GM23338 (cell line): Measurements from ENCODE around the gene FARP1. TPM values are rescaled to one million over a fixed set of nuclear protein-coding genes. Genes with fewer than 3 reads are reported as not detected.

Experiments used
- ATAC-seq: fragments of 200-7000 bp; cut with Tn5 transposase; 3 replicates; pipeline ENCODE4 v1.9.1; 2020
- DNase-seq: peaks from one replicate; pipeline ENCODE4 v3.0.0-alpha.2; 2015; ENCODE audit warnings: low spot score
- H2AFZ ChIP-seq: fragments of 200-600 bp; sonication (generic); 2 replicates; pipeline ENCODE4 v1.8.0; 2016; ENCODE audit warnings: antibody characterized with exemption, mild to moderate bottlenecking, moderate library complexity
- H3F3A ChIP-seq: fragments of 200-600 bp; sonication (generic); replicated peaks from 2 replicates; pipeline ENCODE4 v1.8.0; 2017; ENCODE audit warnings: antibody characterized with exemption, mixed run types, low read depth
- H3K27ac ChIP-seq: fragments of 200-600 bp; sonication (generic); 2 replicates; pipeline ENCODE4 v1.6.1; 2016; ENCODE audit warnings: low read depth
- H3K27me3 ChIP-seq: fragments of 200-600 bp; sonication (generic); 2 replicates; pipeline ENCODE4 v1.8.0; 2016; ENCODE audit warnings: mild to moderate bottlenecking, mixed run types, moderate library complexity; ENCODE audit not compliant: insufficient read depth
- H3K36me3 ChIP-seq: fragments of 200-600 bp; sonication (generic); 2 replicates; pipeline ENCODE4 v1.8.0; 2016; ENCODE audit warnings: mild to moderate bottlenecking; ENCODE audit not compliant: insufficient read depth
- H3K4me1 ChIP-seq: fragments of 200-600 bp; sonication (generic); 2 replicates; pipeline ENCODE4 v1.8.0; 2016; ENCODE audit warnings: mild to moderate bottlenecking, moderate library complexity; ENCODE audit not compliant: insufficient read depth
- H3K4me2 ChIP-seq: fragments of 200-600 bp; sonication (generic); 2 replicates; pipeline ENCODE4 v1.7.1; 2017; ENCODE audit warnings: mixed run types
- H3K4me3 ChIP-seq: fragments of 200-600 bp; sonication (generic); 2 replicates; pipeline ENCODE4 v1.6.1; 2016; ENCODE audit warnings: mixed run types
- H3K79me2 ChIP-seq: fragments of 200-600 bp; sonication (generic); replicated peaks from 2 replicates; pipeline ENCODE4 v1.8.0; 2017; ENCODE audit warnings: mild to moderate bottlenecking; ENCODE audit not compliant: insufficient read depth
- H3K9me2 ChIP-seq: fragments of 200-600 bp; sonication (generic); 2 replicates; pipeline ENCODE4 v1.8.0; 2017; ENCODE audit not compliant: insufficient read depth
- H4K20me1 ChIP-seq: fragments of 200-600 bp; sonication (generic); replicated peaks from 2 replicates; pipeline ENCODE4 v1.8.0; 2017; ENCODE audit warnings: mild to moderate bottlenecking; ENCODE audit not compliant: insufficient read depth
- H3K27ac Mint-ChIP-seq: 2 replicates; pipeline ENCODE4 v1.8.0; 2020; ENCODE audit warnings: inconsistent platforms, mild to moderate bottlenecking, moderate library complexity, mixed read lengths
- H3K27me3 Mint-ChIP-seq: 3 replicates; pipeline ENCODE4 v1.8.0; 2022; ENCODE audit warnings: low read depth, mild to moderate bottlenecking, moderate library complexity, mixed read lengths, inconsistent platforms; ENCODE audit not compliant: insufficient read depth, poor library complexity
- H3K36me3 Mint-ChIP-seq: 3 replicates; pipeline ENCODE4 v1.8.0; 2021; ENCODE audit warnings: low read depth, mild to moderate bottlenecking, inconsistent platforms, moderate library complexity, mixed read lengths
- H3K4me1 Mint-ChIP-seq: 3 replicates; pipeline ENCODE4 v1.8.0; 2020; ENCODE audit warnings: mild to moderate bottlenecking, inconsistent platforms, mixed read lengths
- H3K4me3 Mint-ChIP-seq: 3 replicates; pipeline ENCODE4 v1.8.0; 2021; ENCODE audit warnings: moderate library complexity, mild to moderate bottlenecking, inconsistent platforms, mixed read lengths
- H3K9me3 Mint-ChIP-seq: 3 replicates; pipeline ENCODE4 v1.8.0; 2020; ENCODE audit warnings: moderate library complexity, mild to moderate bottlenecking, inconsistent platforms, mixed read lengths
- EZH2 ChIP-seq: fragments of 200-600 bp; sonication (generic); IDR thresholded peaks from one replicate; pipeline ENCODE4 v1.8.0; 2017; ENCODE audit warnings: antibody characterized with exemption, mild to moderate bottlenecking, low read depth; ENCODE audit not compliant: unreplicated experiment
- JUNB ChIP-seq: IDR thresholded peaks from one replicate; pipeline ENCODE4 v1.6.1; 2016; ENCODE audit warnings: antibody characterized with exemption; ENCODE audit not compliant: unreplicated experiment
- NANOG ChIP-seq: IDR thresholded peaks from 2 replicates; pipeline ENCODE4 v1.6.1; 2016; ENCODE audit warnings: antibody characterized with exemption, borderline replicate concordance
- STAT1 ChIP-seq: IDR thresholded peaks from one replicate; pipeline ENCODE4 v1.6.1; 2016; ENCODE audit warnings: antibody characterized with exemption; ENCODE audit not compliant: unreplicated experiment
- ZNF331 ChIP-seq: fragments of 250-450 bp; sonication (Bioruptor Pico); IDR thresholded peaks from 2 replicates; pipeline ENCODE4 v1.5.0; 2020; ENCODE audit warnings: low read depth, mild to moderate bottlenecking, moderate library complexity
- polyA plus RNA-seq: library from polyadenylated mRNA; unstranded; fragments of >200 nt; fragmentation: Nextera tagmentation; extraction: Ambion mirVana; gene quantifications from 2 replicates; pipeline ENCODE4 v1.2.1, GENCODE V29; 2016
- total RNA-seq: library from RNA; depleted of rRNA; stranded (reverse); fragments of >200 nt; shearing (Covaris generic); gene quantifications from 2 replicates; pipeline ENCODE4 v1.2.3, GENCODE V29; 2014
- TF ChIP-seq, protein P1 (sequence below): IDR thresholded peaks from one replicate; pipeline ENCODE4 v1.6.1; 2018; ENCODE audit warnings: antibody characterized with exemption; ENCODE audit not compliant: unreplicated experiment
- TF ChIP-seq, protein P2 (sequence below): IDR thresholded peaks from 2 replicates; pipeline ENCODE4 v1.6.1; 2016; ENCODE audit warnings: antibody characterized with exemption
- TF ChIP-seq, protein P3 (sequence below): fragments of 250-450 bp; sonication (Bioruptor Pico); IDR thresholded peaks from 2 replicates; pipeline ENCODE4 v1.5.0; 2020; ENCODE audit warnings: mild to moderate bottlenecking, moderate library complexity

FARP1 gene
- total and polyA plus RNA-seq, 2 experiments from 2014 or later: 53.6 to 82.5 TPM

DNA sequence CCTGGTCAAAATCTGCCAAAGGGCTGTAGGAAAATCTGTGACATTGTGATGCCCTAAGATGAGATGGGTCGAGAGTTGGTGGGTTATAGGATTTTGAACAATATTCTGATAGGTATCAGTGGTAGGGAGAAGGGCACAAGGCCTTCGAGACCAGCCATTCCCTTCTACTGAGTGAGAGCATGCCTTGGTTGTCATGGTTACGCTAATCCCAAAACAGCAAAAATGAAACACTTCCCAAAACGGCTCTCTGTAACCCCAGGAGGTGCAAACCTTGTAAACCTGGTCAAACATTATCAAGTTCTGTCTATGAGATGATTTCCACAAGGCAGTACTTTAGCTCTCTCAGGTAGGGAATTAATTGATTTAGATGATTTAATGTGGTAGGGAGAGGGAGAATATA lies 192.8 kb downstream of the FARP1 start:
- H3K9me3 Mint-ChIP-seq: peaks cover 12% of the 10 kb centered on the region

More for the DNA sequence above, 192.8 kb downstream of the FARP1 start:
- Histone ChIP-seq H2AFZ (no peak overlapping the region), H3K9me2 (no peaks in the 10 kb centered on the region), H3K4me3 (no peak overlapping the region), H3K4me2 (no peak overlapping the region), H3K4me1 (peaks cover 25% of the 10 kb centered on the region), H4K20me1 (no peaks in the 10 kb centered on the region), H3K27me3 (no peaks in the 10 kb centered on the region), H3K27ac (no peak overlapping the region), H3K36me3 (no peaks in the 10 kb centered on the region), H3K79me2 (peaks cover 47% of the 10 kb centered on the region), H3F3A (no peaks in the 10 kb centered on the region)
- Mint-ChIP-seq H3K4me1 (peaks cover 43% of the 10 kb centered on the region), H3K27me3 (peaks cover 4% of the 10 kb centered on the region), H3K4me3 (no peak overlapping the region), H3K36me3 (peaks cover 27% of the 10 kb centered on the region), H3K27ac (no peak overlapping the region)
- TF ChIP-seq, protein P1, sequence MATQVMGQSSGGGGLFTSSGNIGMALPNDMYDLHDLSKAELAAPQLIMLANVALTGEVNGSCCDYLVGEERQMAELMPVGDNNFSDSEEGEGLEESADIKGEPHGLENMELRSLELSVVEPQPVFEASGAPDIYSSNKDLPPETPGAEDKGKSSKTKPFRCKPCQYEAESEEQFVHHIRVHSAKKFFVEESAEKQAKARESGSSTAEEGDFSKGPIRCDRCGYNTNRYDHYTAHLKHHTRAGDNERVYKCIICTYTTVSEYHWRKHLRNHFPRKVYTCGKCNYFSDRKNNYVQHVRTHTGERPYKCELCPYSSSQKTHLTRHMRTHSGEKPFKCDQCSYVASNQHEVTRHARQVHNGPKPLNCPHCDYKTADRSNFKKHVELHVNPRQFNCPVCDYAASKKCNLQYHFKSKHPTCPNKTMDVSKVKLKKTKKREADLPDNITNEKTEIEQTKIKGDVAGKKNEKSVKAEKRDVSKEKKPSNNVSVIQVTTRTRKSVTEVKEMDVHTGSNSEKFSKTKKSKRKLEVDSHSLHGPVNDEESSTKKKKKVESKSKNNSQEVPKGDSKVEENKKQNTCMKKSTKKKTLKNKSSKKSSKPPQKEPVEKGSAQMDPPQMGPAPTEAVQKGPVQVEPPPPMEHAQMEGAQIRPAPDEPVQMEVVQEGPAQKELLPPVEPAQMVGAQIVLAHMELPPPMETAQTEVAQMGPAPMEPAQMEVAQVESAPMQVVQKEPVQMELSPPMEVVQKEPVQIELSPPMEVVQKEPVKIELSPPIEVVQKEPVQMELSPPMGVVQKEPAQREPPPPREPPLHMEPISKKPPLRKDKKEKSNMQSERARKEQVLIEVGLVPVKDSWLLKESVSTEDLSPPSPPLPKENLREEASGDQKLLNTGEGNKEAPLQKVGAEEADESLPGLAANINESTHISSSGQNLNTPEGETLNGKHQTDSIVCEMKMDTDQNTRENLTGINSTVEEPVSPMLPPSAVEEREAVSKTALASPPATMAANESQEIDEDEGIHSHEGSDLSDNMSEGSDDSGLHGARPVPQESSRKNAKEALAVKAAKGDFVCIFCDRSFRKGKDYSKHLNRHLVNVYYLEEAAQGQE: no peak
- TF ChIP-seq, protein P2, sequence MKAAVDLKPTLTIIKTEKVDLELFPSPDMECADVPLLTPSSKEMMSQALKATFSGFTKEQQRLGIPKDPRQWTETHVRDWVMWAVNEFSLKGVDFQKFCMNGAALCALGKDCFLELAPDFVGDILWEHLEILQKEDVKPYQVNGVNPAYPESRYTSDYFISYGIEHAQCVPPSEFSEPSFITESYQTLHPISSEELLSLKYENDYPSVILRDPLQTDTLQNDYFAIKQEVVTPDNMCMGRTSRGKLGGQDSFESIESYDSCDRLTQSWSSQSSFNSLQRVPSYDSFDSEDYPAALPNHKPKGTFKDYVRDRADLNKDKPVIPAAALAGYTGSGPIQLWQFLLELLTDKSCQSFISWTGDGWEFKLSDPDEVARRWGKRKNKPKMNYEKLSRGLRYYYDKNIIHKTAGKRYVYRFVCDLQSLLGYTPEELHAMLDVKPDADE: no peak
- TF ChIP-seq NANOG (no peak), STAT1 (no peak), ZNF331 (no peak), EZH2 (no peak), JUNB (no peak)
- TF ChIP-seq, protein P3, sequence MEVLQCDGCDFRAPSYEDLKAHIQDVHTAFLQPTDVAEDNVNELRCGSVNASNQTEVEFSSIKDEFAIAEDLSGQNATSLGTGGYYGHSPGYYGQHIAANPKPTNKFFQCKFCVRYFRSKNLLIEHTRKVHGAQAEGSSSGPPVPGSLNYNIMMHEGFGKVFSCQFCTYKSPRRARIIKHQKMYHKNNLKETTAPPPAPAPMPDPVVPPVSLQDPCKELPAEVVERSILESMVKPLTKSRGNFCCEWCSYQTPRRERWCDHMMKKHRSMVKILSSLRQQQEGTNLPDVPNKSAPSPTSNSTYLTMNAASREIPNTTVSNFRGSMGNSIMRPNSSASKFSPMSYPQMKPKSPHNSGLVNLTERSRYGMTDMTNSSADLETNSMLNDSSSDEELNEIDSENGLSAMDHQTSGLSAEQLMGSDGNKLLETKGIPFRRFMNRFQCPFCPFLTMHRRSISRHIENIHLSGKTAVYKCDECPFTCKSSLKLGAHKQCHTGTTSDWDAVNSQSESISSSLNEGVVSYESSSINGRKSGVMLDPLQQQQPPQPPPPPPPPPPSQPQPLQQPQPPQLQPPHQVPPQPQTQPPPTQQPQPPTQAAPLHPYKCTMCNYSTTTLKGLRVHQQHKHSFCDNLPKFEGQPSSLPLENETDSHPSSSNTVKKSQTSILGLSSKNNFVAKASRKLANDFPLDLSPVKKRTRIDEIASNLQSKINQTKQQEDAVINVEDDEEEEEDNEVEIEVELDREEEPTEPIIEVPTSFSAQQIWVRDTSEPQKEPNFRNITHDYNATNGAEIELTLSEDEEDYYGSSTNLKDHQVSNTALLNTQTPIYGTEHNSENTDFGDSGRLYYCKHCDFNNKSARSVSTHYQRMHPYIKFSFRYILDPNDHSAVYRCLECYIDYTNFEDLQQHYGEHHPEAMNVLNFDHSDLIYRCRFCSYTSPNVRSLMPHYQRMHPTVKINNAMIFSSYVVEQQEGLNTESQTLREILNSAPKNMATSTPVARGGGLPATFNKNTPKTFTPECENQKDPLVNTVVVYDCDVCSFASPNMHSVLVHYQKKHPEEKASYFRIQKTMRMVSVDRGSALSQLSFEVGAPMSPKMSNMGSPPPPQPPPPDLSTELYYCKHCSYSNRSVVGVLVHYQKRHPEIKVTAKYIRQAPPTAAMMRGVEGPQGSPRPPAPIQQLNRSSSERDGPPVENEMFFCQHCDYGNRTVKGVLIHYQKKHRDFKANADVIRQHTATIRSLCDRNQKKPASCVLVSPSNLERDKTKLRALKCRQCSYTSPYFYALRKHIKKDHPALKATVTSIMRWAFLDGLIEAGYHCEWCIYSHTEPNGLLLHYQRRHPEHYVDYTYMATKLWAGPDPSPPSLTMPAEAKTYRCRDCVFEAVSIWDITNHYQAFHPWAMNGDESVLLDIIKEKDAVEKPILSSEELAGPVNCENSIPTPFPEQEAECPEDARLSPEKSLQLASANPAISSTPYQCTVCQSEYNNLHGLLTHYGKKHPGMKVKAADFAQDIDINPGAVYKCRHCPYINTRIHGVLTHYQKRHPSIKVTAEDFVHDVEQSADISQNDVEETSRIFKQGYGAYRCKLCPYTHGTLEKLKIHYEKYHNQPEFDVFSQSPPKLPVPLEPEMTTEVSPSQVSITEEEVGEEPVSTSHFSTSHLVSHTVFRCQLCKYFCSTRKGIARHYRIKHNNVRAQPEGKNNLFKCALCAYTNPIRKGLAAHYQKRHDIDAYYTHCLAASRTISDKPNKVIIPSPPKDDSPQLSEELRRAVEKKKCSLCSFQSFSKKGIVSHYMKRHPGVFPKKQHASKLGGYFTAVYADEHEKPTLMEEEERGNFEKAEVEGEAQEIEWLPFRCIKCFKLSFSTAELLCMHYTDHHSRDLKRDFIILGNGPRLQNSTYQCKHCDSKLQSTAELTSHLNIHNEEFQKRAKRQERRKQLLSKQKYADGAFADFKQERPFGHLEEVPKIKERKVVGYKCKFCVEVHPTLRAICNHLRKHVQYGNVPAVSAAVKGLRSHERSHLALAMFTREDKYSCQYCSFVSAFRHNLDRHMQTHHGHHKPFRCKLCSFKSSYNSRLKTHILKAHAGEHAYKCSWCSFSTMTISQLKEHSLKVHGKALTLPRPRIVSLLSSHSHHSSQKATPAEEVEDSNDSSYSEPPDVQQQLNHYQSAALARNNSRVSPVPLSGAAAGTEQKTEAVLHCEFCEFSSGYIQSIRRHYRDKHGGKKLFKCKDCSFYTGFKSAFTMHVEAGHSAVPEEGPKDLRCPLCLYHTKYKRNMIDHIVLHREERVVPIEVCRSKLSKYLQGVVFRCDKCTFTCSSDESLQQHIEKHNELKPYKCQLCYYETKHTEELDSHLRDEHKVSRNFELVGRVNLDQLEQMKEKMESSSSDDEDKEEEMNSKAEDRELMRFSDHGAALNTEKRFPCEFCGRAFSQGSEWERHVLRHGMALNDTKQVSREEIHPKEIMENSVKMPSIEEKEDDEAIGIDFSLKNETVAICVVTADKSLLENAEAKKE (CRISPR knock-in tag): no peak
- no peak for ATAC-seq
- no peak for DNase-seq
